ENCODE measurements around the gene EID2B.

EID2B gene

GRCh38 chr19:39532233-39533002, at the start of gene EID2B:
TSS of gene EID2B (minus strand) at chr19:39532852. CDS start at chr19:39532802, 50 bp downstream.
- DNase-seq, result peak; percentile 62

GRCh38 chr19:39582442-39582841, 49.8 kb upstream of the EID2B start:
- DNase-seq, result no peak

GRCh38 chr19:39568604-39569003, 36.0 kb upstream of the EID2B start:
- DNase-seq, result no peak

GRCh38 chr19:39566064-39566463, 33.4 kb upstream of the EID2B start:
- DNase-seq, result no peak

GRCh38 chr19:39563408-39563807, 30.8 kb upstream of the EID2B start:
- DNase-seq, result no peak

- no peak for DNase-seq
These were observed 26.0 kb upstream of the EID2B start for GRCh38 chr19:39558624-39559117.

GRCh38 chr19:39557811-39558623, 25.4 kb upstream of the EID2B start:
- DNase-seq, result no peak

- no peak for DNase-seq
These were observed 23.2 kb upstream of the EID2B start for GRCh38 chr19:39555883-39556282.

- no peak for DNase-seq
These were observed 22.2 kb upstream of the EID2B start for GRCh38 chr19:39554701-39555311.

- no peak for DNase-seq
These were observed 20.5 kb upstream of the EID2B start for GRCh38 chr19:39553082-39553652.

- DNase-seq, result no peak
These were observed 17.5 kb upstream of the EID2B start for GRCh38 chr19:39550197-39550596.

GRCh38 chr19:39546599-39546998, 13.9 kb upstream of the EID2B start:
- no peak for DNase-seq

GRCh38 chr19:39544911-39545310, 12.3 kb upstream of the EID2B start:
- no peak for DNase-seq

- no peak for DNase-seq
These were observed 11.7 kb upstream of the EID2B start for GRCh38 chr19:39544226-39544903.

GRCh38 chr19:39543477-39543857, 10.8 kb upstream of the EID2B start:
- DNase-seq, result no peak

- DNase-seq, result no peak
These were observed 9.6 kb upstream of the EID2B start for GRCh38 chr19:39542206-39542605.

- DNase-seq, result no peak
These were observed 7.7 kb upstream of the EID2B start for GRCh38 chr19:39540333-39540673.

GRCh38 chr19:39539518-39540332, 7.1 kb upstream of the EID2B start, which contains the start of gene EID2:
TSS of gene EID2 (minus strand) at chr19:39540161. CDS start at chr19:39540079, 82 bp downstream.
- peak; percentile 52 for DNase-seq

GRCh38 chr19:39539165-39539517, 6.5 kb upstream of the EID2B start:
- no peak for DNase-seq

GRCh38 chr19:39533791-39534190, 1.1 kb upstream of the EID2B start:
- DNase-seq, result no peak

GRCh38 chr19:39533003-39533512, 406 bp upstream of the EID2B start:
- no peak for DNase-seq

- no peak for DNase-seq
These were observed 819 bp downstream of the EID2B start for GRCh38 chr19:39531834-39532232.
